Heart left ventricle (tissue), 13 donors: ENCODE results near the gene ACP7.

Source experiments
- POLR2A ChIP-seq, 2 donors: fragments of 450-650 bp; IDR thresholded peaks; one replicate each; pipeline ENCODE4 v1.6.1; 2017; ENCODE audit warnings: antibody characterized with exemption in 2 of 2, mild to moderate bottlenecking in 2 of 2, moderate library complexity in 2 of 2
- TF ChIP-seq, protein P1 (sequence below), 12 donors: fragments of 200-600 bp; sonication (generic) in 4 of 12; IDR thresholded peaks; one replicate each; pipeline versions ENCODE4 v1.5.0 to v1.8.0; 2018 to 2022; ENCODE audit warnings: antibody characterized with exemption in 12 of 12, mild to moderate bottlenecking in 5 of 12
- donor health status: ischemic (EF 13 %, LVEDD 7.1; RV severe dilation, severe dysfunction).
- donor health status: DM: no; HTN: yes; CAD: no.
- donor health status: DM: no; HTN: no; CAD: no.
- donor health status: ischemic (EF 25% LVEDD 6.9; RV normal size, moderate dysfunction).
- donor health status: ischemic (EF 25% LVEDD 5.7; RV mildly dilated, moderate dysfunction).
- donor health status: ischemic (EF 35%, LVEDD 5.7; RV mildly dilated, moderate dysfunction).
- donor health status: nonischemic (EF 11% LVEDD 7.7; RV severe dilation, severe dysfunction).
- donor health status: DM: yes; HTN: yes; CAD: no.
- donor health status: PGD.
- donor health status: ischemic (EF 29% LVEDD 5.4; RV normal size, mild dysfunction).
- donor health status: nonischemic (EF 23%, LVEDD 6.1; RV moderate dilation, normal function).

DNA sequence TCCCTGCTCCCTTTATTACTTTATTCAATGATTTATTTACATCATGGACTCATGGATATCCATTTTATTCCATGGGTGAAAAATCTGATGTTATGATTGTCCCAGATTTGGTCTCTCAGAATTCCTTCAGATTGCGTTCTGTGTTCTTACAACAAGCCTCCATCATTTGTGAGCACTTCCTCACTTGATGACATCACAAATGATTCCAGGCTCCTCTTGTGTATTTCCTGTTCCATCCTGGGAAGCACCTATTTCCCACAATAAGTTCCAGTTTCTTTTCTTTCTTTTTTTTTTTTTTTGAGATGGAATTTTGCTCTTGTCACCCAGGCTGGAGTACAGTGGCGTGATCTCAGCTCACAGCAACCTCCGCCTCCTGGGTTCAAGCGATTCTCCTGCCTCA is 6.7 kb downstream of the ACP7 start:
- TF ChIP-seq, protein P1, sequence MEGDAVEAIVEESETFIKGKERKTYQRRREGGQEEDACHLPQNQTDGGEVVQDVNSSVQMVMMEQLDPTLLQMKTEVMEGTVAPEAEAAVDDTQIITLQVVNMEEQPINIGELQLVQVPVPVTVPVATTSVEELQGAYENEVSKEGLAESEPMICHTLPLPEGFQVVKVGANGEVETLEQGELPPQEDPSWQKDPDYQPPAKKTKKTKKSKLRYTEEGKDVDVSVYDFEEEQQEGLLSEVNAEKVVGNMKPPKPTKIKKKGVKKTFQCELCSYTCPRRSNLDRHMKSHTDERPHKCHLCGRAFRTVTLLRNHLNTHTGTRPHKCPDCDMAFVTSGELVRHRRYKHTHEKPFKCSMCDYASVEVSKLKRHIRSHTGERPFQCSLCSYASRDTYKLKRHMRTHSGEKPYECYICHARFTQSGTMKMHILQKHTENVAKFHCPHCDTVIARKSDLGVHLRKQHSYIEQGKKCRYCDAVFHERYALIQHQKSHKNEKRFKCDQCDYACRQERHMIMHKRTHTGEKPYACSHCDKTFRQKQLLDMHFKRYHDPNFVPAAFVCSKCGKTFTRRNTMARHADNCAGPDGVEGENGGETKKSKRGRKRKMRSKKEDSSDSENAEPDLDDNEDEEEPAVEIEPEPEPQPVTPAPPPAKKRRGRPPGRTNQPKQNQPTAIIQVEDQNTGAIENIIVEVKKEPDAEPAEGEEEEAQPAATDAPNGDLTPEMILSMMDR (IDR thresholded peaks at IDR 0.05), result no peak
- TF ChIP-seq POLR2A (IDR thresholded peaks at IDR 0.05), result no peak
